GM19463 (cell line): ENCODE data around the gene HNF1B.

Experiments used
- ATAC-seq: cut with Tn5 transposase; IDR thresholded peaks from one replicate; pipeline ENCODE4 v1.9.1; 2021; ENCODE audit warnings: mild to moderate bottlenecking, moderate library complexity; ENCODE audit not compliant: unreplicated experiment

HNF1B gene

GRCh38 chr17:37737971-37738370 lies 6.9 kb downstream of the HNF1B start:
- ATAC-seq: no peak

- ATAC-seq: no peak
Measured at GRCh38 chr17:37737081-37737480, 7.8 kb downstream of the HNF1B start.

GRCh38 chr17:37736428-37736827 lies 8.4 kb downstream of the HNF1B start:
- ATAC-seq: no peak

- ATAC-seq: no peak
Measured at GRCh38 chr17:37735165-37735564, 9.7 kb downstream of the HNF1B start.

- ATAC-seq: no peak
Measured at GRCh38 chr17:37732316-37732715, 12.5 kb downstream of the HNF1B start.

- ATAC-seq: no peak
Measured at GRCh38 chr17:37731056-37731455, 13.8 kb downstream of the HNF1B start.

- ATAC-seq: no peak
Measured at GRCh38 chr17:37729905-37730304, 15.0 kb downstream of the HNF1B start.

GRCh38 chr17:37726891-37727675 lies 17.8 kb downstream of the HNF1B start:
- no peak for ATAC-seq

GRCh38 chr17:37726248-37726647 lies 18.6 kb downstream of the HNF1B start:
- ATAC-seq: no peak

- ATAC-seq: no peak
Measured at GRCh38 chr17:37725601-37726146, 19.2 kb downstream of the HNF1B start.

- no peak for ATAC-seq
Measured at GRCh38 chr17:37725021-37725595, 19.8 kb downstream of the HNF1B start.

GRCh38 chr17:37720989-37721388 lies 23.9 kb downstream of the HNF1B start:
- ATAC-seq: no peak

- no peak for ATAC-seq
Measured at GRCh38 chr17:37719866-37720265, 25.0 kb downstream of the HNF1B start.

GRCh38 chr17:37718324-37719048 lies 26.4 kb downstream of the HNF1B start:
- no peak for ATAC-seq

GRCh38 chr17:37717627-37718323 lies 27.1 kb downstream of the HNF1B start:
- ATAC-seq: no peak

- no peak for ATAC-seq
Measured at GRCh38 chr17:37714897-37715296, 30.0 kb downstream of the HNF1B start.

GRCh38 chr17:37713624-37714023 lies 31.2 kb downstream of the HNF1B start:
- ATAC-seq: no peak

- no peak for ATAC-seq
Measured at GRCh38 chr17:37713028-37713431, 31.8 kb downstream of the HNF1B start.

- ATAC-seq: no peak
Measured at GRCh38 chr17:37711113-37711512, 33.7 kb downstream of the HNF1B start.

GRCh38 chr17:37710344-37710886 lies 34.4 kb downstream of the HNF1B start:
- no peak for ATAC-seq
